Duodenal mucosa (tissue), 2 donors: ENCODE measurements around the gene ZFP36.

Experiments used
- H3K27ac ChIP-seq: one replicate; pipeline ENCODE4 v1.7.0; 2013; ENCODE audit warnings: low read depth, low read length
- H3K27me3 ChIP-seq, 2 donors: one replicate each; pipeline ENCODE4 v1.7.0; 2013; ENCODE audit warnings: low read length in 2 of 2, control low read depth in 1 of 2; ENCODE audit not compliant: insufficient read depth in 2 of 2, control insufficient read depth in 1 of 2
- H3K36me3 ChIP-seq, 2 donors: one replicate each; pipeline ENCODE4 v1.7.0; 2013; ENCODE audit warnings: low read length in 2 of 2, control low read depth in 1 of 2; ENCODE audit not compliant: insufficient read depth in 2 of 2, control insufficient read depth in 1 of 2
- H3K4me1 ChIP-seq, 2 donors: one replicate each; pipeline ENCODE4 v1.7.0; 2013; ENCODE audit warnings: low read length in 2 of 2, control low read depth in 1 of 2; ENCODE audit not compliant: insufficient read depth in 2 of 2, control insufficient read depth in 1 of 2
- H3K4me3 ChIP-seq, 2 donors: one replicate each; pipeline ENCODE4 v1.7.0; 2013; ENCODE audit warnings: low read length in 2 of 2, low read depth in 1 of 2
- H3K9ac ChIP-seq, 2 donors: one replicate each; pipeline ENCODE4 v1.7.0; 2013; ENCODE audit warnings: low read length in 2 of 2, low read depth in 1 of 2
- H3K9me3 ChIP-seq, 2 donors: one replicate each; pipeline ENCODE4 v1.7.0; 2013; ENCODE audit warnings: low read length in 2 of 2, control low read depth in 1 of 2; ENCODE audit not compliant: control insufficient read depth in 1 of 2

ZFP36 gene

GRCh38 chr19:39405958-39406655, 540 bp upstream of the ZFP36 start:
- H3K4me1 ChIP-seq: peaks cover 33 to 47% of the 10 kb centered on the region in 2 donors
- H3K27ac ChIP-seq: peak overlapping the region; percentile 94
- peaks cover 14 to 20% of the 10 kb centered on the region in 2 donors for H3K36me3 ChIP-seq

DNA sequence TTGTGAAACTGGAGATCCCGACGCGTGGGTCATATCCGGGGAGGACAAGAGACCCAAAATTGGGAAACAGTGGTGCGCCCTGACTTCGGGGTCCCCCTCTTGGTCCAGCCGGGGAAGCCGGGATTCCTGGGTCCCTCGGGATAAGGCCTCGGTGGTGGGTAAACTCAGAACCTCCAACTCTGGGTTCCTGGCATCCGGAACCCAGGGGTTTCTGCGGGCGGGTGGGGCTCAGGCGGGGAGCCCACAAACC, 688 bp downstream of the ZFP36 start:
- Histone ChIP-seq H3K4me1 (peaks cover 28 to 40% of the 10 kb centered on the region in 2 donors), H3K27me3 (no peaks in the 10 kb centered on the region), H3K36me3 (peaks cover 14 to 20% of the 10 kb centered on the region in 2 donors), H3K9ac (peak overlapping the region; percentile 100), H3K9me3 (no peaks in the 10 kb centered on the region), H3K4me3 (peak overlapping the region; percentile 95 to 96), H3K27ac (peak overlapping the region; percentile 99)

More at GRCh38 chr19:39405958-39406655, 540 bp upstream of the ZFP36 start:
- H3K4me3 ChIP-seq: peak overlapping the region; percentile 76 to 95
- H3K27me3 ChIP-seq: no peaks in the 10 kb centered on the region
- H3K9ac ChIP-seq: peak overlapping the region; percentile 87 to 100
- H3K9me3 ChIP-seq: no peaks in the 10 kb centered on the region

DNA sequence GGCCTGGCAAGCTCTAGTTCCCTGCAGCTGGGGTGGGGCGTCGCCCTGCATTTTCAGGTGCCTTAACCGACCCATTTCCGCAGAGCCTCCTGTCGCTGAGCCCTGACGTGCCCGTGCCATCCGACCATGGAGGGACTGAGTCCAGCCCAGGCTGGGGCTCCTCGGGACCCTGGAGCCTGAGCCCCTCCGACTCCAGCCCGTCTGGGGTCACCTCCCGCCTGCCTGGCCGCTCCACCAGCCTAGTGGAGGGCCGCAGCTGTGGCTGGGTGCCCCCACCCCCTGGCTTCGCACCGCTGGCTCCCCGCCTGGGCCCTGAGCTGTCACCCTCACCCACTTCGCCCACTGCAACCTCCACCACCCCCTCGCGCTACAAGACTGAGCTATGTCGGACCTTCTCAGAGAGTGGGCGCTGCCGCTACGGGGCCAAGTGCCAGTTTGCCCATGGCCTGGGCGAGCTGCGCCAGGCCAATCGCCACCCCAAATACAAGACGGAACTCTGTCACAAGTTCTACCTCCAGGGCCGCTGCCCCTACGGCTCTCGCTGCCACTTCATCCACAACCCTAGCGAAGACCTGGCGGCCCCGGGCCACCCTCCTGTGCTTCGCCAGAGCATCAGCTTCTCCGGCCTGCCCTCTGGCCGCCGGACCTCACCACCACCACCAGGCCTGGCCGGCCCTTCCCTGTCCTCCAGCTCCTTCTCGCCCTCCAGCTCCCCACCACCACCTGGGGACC, 1.2 kb downstream of the ZFP36 start:
- H3K4me3 ChIP-seq: peak overlapping the region; percentile 95 to 96
- H3K4me1 ChIP-seq: peaks cover 27 to 37% of the 10 kb centered on the region in 2 donors
- H3K27me3 ChIP-seq: no peaks in the 10 kb centered on the region
- H3K9me3 ChIP-seq: no peaks in the 10 kb centered on the region
- H3K9ac ChIP-seq: peak overlapping the region; percentile 100
- peak overlapping the region; percentile 99 for H3K27ac ChIP-seq
- peaks cover 14 to 20% of the 10 kb centered on the region in 2 donors for H3K36me3 ChIP-seq

DNA sequence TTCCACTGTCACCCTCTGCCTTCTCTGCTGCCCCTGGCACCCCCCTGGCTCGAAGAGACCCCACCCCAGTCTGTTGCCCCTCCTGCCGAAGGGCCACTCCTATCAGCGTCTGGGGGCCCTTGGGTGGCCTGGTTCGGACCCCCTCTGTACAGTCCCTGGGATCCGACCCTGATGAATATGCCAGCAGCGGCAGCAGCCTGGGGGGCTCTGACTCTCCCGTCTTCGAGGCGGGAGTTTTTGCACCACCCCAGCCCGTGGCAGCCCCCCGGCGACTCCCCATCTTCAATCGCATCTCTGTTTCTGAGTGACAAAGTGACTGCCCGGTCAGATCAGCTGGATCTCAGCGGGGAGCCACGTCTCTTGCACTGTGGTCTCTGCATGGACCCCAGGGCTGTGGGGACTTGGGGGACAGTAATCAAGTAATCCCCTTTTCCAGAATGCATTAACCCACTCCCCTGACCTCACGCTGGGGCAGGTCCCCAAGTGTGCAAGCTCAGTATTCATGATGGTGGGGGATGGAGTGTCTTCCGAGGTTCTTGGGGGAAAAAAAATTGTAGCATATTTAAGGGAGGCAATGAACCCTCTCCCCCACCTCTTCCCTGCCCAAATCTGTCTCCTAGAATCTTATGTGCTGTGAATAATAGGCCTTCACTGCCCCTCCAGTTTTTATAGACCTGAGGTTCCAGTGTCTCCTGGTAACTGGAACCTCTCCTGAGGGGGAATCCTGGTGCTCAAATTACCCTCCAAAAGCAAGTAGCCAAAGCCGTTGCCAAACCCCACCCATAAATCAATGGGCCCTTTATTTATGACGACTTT, 2.0 kb downstream of the ZFP36 start:
- Histone ChIP-seq H3K4me1 (peaks cover 27 to 31% of the 10 kb centered on the region in 2 donors), H3K9ac (peak overlapping the region; percentile 100), H3K4me3 (peak overlapping the region; percentile 95 to 96), H3K36me3 (peaks cover 14 to 20% of the 10 kb centered on the region in 2 donors), H3K27ac (peak overlapping the region; percentile 99), H3K27me3 (no peaks in the 10 kb centered on the region), H3K9me3 (no peaks in the 10 kb centered on the region)

GRCh38 chr19:39409208-39410016, 2.8 kb downstream of the ZFP36 start:
- H3K9me3 ChIP-seq: no peaks in the 10 kb centered on the region
- H3K9ac ChIP-seq: peak overlapping the region; percentile 100
- peaks cover 14 to 20% of the 10 kb centered on the region in 2 donors for H3K36me3 ChIP-seq
- peaks cover 0 to 4% of the 10 kb centered on the region in 2 donors for H3K27me3 ChIP-seq
- peak overlapping the region; percentile 99 for H3K27ac ChIP-seq
- peaks cover 25 to 32% of the 10 kb centered on the region in 2 donors for H3K4me1 ChIP-seq
- peak overlapping the region; percentile 95 to 96 for H3K4me3 ChIP-seq

DNA sequence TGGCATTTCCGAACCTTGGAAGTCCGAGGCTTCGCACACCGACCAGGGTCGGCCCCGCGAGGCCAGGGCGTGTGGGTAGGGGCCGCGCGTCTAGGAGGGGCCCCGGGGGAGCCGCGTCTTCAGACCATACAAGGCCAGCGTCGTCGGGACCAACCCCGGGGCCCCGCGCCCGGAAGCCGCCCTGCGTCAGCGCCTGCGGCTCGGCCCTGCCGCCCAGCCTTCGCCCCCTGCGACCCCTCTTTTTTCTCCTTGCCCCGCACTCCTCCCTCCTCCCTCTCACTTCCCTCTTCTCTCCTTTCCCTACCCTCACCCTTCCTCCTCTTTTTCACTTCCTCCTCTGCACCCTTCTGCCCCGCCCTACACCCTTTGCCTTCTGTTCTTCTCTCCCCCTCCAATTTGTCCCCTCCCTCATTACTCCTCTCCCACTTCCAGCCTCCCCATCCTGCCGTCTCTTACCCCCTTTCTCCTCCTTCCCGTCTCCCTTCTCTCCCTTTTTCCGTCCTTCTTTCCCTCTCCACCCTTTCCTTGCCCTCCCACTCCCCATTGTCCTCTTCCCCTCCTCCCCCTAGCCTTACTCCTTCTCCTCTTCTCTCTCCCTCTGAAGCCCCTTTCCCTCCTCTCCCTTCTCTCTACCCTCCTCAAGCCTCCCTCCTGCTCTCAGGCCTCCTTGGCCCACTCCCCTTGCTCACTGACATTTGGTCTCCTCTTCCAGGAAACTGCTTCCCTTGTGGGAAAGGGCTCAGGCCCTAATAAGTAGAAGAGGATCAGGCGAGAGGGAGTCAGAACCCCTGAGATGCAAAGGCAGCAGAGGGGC, 3.6 kb downstream of the ZFP36 start:
- H3K27ac ChIP-seq: peak overlapping the region; percentile 99
- peaks cover 0 to 4% of the 10 kb centered on the region in 2 donors for H3K27me3 ChIP-seq
- H3K4me1 ChIP-seq: peaks cover 26 to 29% of the 10 kb centered on the region in 2 donors

GRCh38 chr19:39410831-39411080, 4.1 kb downstream of the ZFP36 start:
- H3K4me3 ChIP-seq: peak overlapping the region; percentile 60 to 72
- H3K27ac ChIP-seq: peak overlapping the region; percentile 99
- peak overlapping the region; percentile 34 to 100 for H3K9ac ChIP-seq
- no peaks in the 10 kb centered on the region for H3K9me3 ChIP-seq
- peaks cover 14 to 20% of the 10 kb centered on the region in 2 donors for H3K36me3 ChIP-seq
- H3K27me3 ChIP-seq: peaks cover 0 to 4% of the 10 kb centered on the region in 2 donors
- H3K4me1 ChIP-seq: peaks cover 21 to 24% of the 10 kb centered on the region in 2 donors

More for the DNA sequence above, 3.6 kb downstream of the ZFP36 start:
- Histone ChIP-seq H3K4me3 (peak overlapping the region; percentile 60 to 72), H3K9ac (peak overlapping the region; percentile 34 to 100), H3K36me3 (peaks cover 14 to 20% of the 10 kb centered on the region in 2 donors), H3K9me3 (no peaks in the 10 kb centered on the region)

DNA sequence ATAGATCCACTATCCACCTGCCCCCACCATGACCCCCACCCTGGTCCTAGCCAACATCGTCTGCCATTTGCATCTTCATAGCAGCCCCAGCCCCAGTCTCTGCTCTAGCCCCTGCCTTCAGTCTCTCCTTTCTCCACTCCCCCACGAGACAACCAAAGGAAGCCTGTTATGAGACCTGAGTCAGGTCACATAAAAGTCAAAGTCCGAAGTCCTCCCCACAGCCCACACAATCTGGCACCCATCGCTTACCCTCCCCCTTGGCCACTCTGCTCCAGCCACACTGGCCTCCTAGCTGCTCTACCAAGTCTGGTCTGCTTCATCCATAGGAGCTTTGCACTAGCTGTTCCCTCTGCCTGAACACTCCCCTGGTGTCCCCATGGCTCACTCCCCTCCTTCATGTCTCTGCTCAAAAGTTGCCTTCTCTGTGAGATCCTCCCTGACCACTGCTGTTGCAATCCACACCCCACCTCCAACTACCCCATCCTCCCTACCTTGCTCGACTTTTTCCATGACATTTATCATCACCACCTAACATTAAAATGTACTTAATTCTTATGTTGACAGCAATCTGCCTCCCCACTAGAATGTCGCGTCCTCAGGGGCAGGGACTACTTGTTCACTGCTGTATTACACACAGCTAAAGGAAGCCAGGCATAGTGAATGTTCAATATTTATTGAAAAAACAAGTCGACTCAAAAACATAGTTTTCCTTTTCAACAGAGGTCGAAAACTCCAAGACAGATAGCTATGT, 4.6 kb downstream of the ZFP36 start:
- Histone ChIP-seq H3K4me3 (peak overlapping the region; percentile 60 to 72), H3K36me3 (peaks cover 14 to 20% of the 10 kb centered on the region in 2 donors), H3K4me1 (peaks cover 21 to 22% of the 10 kb centered on the region in 2 donors), H3K9ac (peak overlapping the region; percentile 34 to 100), H3K27ac (peak overlapping the region; percentile 99), H3K27me3 (peaks cover 0 to 4% of the 10 kb centered on the region in 2 donors), H3K9me3 (no peaks in the 10 kb centered on the region)

- H3K9ac ChIP-seq: peak overlapping the region; percentile 34 to 100
- H3K27me3 ChIP-seq: peaks cover 0 to 4% of the 10 kb centered on the region in 2 donors
- peaks cover 21 to 22% of the 10 kb centered on the region in 2 donors for H3K4me1 ChIP-seq
- peak overlapping the region; percentile 45 to 60 for H3K4me3 ChIP-seq
- peaks cover 14 to 20% of the 10 kb centered on the region in 2 donors for H3K36me3 ChIP-seq
- H3K9me3 ChIP-seq: no peaks in the 10 kb centered on the region
- peak overlapping the region; percentile 99 for H3K27ac ChIP-seq
Measured at GRCh38 chr19:39411832-39412099, 5.1 kb downstream of the ZFP36 start.
